HG02852 (cell line): Measurements from ENCODE around the gene NOXO1.
"Not testable (repeated sequence)": the region's sequence is repeated elsewhere in the genome, so short reads cannot be mapped to it uniquely, and the experiment has no call there.

Source experiments
- ATAC-seq: cut with Tn5 transposase; IDR thresholded peaks from one replicate; pipeline ENCODE4 v1.9.1; 2021; ENCODE audit warnings: mild to moderate bottlenecking, moderate library complexity; ENCODE audit not compliant: unreplicated experiment

NOXO1 gene

DNA sequence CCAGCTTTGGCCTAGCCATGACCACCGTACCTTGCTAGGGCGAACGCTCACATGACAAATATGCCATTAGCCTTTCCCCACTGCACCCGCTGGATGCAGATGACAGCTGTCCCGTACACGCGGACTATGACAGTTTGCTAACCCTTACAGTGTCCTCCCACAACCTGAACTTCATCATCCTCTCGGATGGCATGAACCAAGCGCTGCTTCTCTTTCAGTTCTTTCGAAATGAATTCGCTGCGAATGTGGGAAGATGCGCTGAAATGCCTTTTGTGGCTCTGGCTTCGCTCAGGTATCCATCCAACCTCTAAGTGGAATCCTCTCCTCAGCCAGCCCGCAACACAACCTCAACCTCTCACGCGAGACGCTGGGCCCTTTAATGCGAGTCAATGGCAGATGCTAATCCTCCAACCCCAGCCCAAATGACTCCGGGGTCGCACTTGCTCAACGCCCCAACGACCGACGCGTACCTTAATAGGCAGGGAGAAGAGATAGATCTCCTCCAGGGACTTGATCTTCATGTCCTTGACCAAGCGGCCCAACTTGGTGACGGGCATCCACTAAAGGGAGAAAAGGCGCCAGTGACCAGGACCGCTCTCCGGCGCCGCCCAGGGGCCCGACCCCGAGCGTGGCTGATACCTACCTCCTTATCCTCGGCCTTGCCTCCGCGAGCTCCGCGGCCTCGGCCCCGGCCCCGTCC, 17.3 kb downstream of the NOXO1 start:
- ATAC-seq, result peak; percentile 5

DNA sequence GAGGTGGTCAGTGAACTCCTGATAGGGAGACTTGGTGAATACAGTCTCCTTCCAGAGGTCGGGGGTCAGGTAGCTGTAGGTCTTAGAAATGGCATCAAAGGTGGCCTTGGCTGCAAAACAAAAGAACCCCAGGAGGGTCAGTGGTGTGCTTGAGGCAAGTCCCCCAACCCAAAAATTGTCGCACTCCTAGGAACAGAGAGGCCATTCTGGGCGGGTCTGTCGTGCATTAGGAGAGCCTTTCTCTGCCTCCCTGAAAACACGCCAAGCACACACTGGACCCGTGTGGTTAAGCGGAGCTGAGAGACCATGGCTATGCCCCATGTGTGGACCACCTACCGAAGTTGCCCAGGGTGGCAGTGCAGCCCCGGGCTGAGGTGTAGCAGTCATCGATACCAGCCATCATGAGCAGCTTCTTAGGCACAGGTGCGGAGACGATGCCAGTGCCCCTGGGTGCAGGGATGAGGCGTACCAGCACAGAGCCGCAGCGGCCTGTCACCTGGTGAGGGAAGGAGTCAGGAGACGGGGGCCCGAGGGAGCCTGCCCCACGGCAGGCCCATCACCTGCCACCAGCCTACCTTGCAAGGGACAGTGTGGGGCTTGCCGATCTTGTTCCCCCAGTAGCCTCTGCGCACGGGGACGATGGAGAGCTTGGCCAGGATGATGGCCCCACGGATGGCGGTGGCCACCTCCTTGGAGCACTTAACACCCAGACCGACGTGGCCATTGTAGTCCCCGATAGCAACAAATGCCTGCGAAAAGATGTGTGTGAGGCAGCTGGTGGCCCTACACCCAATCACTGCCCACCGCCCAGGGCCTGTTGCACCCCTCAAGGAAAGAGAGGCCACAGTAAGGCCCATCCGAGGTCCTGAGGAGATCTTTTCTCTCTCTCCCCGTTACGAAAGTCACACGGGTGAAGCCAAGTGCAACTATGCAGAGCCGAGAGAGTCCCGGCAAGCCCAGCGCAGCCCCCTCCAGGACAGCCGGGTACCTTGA, 18.8 kb downstream of the NOXO1 start:
- ATAC-seq, result not testable (repeated sequence)

DNA sequence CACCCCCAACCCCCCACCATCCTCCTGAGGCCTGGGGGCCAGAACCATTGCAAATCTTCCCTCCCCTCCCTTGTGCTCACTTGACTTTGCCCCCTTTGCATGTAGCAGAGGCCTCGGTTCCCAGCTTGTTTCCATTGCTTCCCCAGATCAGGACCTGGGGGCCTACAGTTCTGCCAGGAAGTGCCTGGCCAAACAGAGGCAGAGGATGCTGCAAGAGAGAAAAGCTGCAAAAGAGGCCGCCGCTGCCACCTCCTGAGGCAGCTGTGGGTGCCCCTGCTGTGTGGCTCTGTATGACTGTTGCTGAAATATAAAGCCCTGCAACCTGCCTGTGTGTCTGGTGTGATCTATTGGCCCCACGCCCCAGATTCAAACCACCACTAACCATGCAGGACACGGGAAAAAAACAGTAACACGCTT, 19.6 kb downstream of the NOXO1 start:
- ATAC-seq, result no peak

DNA sequence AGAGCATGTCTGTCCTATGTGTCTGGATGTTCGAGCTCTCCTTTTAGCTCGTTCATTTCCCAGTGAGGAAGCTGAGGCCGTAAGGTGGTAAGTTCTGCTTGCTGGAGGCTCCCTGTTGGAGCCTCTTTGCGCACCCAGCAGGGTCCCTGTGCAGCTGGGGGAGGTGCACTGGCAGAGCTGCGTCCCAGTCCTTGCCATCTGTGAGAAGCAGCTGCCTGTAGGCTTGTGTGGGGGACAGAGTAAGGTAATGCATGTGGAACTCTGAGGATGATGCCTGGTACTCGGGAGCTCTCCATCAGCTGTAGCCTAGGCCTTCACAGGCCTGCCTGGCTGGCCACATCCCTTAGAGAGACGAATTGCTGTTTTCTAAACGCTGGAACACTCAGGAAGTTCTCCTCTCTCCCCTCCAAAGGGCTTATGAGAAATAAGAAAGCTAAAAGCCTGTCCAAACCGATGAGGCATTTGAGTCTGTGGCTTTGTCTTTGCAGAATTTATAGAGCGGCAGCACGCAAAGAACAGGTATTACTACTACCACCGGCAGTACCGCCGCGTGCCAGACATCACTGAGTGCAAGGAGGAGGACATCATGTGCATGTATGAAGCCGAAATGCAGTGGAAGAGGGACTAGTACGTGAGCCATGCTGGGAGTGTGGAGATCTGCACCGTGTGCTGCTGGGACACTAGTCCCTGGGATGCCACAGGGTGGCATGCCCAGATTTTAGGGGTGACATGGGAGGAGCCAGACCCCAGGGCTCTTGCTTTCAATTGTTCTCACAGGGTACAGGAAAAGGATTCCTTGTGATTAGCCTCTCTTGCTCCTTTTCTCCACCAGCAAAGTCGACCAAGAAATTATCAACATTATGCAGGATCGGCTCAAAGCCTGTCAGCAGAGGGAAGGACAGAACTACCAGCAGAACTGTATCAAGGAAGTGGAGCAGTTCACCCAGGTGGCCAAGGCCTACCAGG, 20.3 kb downstream of the NOXO1 start:
- ATAC-seq, result no peak

DNA sequence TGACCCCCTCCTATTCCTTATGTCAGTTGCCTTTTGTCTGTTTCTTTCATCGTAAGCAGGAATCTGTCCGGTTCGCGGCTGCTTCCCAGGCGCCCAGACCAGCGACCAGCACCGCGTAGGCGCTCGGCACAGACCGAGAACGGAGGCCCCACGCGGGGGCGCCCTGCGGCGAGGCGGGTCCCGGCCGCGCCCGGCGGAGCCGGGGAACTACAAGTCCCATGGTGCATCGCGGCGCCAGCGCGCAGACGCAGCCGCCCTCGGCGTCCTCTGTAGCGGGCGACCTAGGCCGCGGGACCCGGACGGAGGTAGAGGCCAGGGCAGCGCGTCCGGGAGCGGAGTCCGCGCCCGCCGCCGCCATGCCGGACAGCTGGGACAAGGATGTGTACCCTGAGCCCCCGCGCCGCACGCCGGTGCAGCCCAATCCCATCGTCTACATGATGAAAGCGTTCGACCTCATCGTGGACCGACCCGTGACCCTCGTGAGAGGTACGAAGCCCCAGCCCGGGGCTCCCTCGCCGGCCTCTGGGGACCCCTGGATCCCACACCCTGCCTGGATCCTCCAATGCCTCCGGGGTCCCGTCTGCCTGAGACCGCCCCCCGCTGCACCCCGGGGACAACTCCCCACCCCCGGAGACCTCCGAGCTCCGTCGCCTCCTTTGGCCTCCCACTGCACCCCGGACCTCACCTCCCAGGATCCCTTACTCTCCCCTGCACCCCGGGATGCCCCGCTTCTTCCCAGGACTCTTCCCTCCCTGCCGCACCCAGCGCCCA, 21.8 kb downstream of the NOXO1 start, which contains the start of gene NDUFB10:
Gene NDUFB10, plus strand, starts transcription at position 270 of the 771 bp plus-strand sequence. Its CDS starts 87 bp downstream, at position 357.
- ATAC-seq, result peak; percentile 68

DNA sequence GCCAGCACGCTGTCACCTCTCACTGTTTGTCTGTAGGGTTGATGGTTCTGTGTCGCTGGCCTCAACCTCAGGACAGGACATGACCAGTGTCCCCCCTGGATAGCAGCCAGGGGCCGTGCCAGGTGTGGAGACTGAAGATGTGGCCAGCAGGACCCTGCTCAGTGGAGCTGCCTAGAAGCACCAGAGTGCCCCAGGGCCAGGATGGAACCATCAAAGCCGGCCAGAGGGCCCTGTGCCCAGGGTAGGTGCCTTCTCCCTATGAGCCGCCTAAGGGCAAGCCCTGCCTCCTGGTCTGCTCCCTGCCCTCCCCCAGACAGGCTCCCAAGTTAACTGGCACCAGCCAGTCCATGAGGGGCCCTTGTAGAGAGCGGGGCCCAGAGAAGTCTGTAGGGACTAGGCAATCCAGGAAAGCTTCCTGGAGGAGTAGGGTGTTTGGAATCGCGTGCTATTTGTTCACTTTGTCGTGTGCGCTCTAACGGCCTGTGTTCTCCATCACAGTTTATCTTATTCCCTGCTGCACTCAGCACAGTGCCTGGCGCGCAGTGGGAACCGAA, 22.5 kb downstream of the NOXO1 start:
- no peak for ATAC-seq

DNA sequence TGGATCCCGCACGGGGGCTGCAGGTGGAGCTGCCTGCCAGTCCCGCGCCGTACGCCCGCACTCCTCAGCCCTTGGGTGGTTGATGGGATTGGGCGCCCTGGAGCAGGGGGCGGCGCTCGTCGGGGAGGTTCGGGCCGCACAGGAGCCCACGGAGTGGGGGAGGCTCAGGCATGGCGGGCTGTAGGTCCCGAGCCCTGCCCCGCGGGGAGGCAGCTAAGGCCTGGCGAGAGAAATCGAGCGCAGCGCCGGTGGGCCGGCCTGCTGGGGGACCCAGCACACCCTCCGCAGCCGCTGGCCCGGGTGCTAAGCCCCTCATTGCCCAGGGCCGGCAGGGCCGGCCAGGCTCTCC, 23.2 kb downstream of the NOXO1 start:
- not testable (repeated sequence) for ATAC-seq

DNA sequence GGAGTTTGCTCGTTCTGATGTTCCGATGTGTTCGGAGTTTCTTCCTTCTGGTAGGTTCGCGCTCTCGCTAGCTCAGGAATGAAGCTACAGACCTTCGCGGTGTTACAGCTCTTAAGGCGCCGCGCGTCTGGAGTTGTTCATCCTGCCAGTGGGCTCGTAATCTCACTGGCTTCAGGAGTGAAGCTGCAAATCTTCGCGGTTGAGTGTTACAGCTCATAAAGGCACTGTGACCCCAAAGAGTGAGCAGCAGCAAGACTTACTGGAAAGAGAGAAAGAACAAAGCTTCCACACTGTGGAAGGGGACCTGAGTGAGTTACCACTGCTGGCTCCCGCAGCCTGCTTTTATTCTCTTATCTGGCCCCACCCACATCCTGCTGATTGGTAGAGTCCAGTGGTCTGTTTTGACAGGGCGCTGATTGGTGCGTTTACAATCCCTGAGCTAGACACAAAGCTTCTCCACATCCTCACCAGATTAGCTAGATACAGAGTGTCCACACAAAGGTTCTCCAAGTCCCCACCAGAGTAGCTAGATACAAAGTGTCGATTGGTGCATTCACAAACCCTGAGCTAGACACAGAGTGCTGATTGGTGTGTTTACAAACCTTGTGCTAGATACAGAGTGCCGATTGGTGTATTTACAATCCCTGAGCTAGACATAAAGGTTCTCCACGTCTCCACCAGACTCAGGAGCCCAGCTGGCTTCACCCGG, 23.7 kb downstream of the NOXO1 start:
- not testable (repeated sequence) for ATAC-seq

DNA sequence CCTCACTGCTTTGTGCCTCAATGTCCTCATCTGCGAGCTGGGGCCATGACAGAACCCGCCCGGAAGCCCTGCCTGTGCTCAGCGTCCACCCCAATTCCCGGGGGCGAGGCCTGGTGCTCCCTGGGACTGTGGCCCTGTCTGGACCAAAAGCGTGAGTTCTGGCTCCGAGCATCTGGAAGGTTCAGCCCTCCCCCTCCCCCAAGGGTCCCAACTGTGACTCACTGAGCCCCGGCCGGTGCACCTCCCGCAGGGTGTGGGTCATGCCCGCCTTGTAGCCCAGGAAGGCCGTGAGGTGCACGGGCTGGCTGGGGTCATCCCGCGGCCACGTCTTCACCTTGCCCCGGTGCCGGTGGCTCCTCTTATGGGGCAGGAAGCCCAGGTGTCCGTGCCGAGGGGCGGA, 27.5 kb downstream of the NOXO1 start:
- no peak for ATAC-seq

DNA sequence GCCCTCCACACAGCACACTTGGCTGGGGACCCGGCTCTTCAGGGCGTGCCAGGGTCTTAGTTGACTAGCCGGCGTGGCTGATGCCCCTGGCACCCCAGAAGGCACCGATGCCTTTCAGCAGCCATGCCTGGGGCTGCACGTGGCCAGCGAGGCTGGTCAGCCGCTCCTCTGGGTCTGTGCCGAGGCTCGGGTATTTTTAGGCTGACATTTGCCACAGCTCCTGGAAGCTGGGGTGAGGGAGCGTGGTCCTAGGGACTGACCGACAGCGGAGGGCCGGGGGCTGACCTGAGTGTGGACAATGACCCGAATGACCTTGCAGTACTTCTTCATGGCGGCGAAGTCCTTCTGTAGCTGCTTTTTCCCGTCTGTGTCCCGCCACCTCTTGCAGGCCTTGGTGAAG, 30.7 kb downstream of the NOXO1 start:
- no peak for ATAC-seq

DNA sequence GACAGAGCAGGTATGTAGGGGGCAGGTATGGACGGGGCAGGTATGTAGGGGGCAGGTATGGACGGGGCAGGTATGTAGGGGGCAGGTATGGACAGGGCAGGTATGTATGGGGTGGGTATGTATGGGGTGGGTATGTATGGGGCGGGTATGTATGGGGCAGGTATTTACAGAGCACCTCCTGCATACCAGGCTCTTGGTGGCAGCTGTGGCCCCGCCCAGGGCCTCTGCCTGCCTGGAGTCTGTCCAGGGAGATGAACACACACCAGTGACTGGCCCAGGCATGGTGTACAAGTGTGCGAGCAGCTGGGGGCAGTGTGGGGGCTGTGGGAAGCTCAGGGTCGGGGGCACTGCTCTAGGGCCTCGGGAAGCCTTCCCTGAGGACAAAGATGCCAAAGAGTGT, 31.2 kb downstream of the NOXO1 start:
- no peak for ATAC-seq

DNA sequence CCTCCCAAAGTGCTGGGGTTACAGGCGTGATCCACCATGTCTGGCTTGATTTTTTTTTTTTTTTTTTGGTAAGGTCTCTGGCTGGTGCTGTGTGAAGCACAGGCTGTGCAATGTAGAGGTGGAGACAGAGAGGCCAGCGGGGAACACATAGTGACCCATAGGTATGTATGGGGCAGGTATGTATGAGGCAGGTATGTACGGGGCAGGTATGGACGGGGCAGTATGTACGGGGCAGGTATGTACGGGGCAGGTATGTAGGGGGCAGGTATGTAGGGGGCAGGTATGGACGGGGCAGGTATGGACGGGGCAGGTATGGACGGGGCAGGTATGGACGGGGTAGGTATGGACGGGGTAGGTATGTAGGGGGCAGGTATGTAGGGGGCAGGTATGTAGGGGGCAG, 31.8 kb downstream of the NOXO1 start:
- ATAC-seq, result no peak

DNA sequence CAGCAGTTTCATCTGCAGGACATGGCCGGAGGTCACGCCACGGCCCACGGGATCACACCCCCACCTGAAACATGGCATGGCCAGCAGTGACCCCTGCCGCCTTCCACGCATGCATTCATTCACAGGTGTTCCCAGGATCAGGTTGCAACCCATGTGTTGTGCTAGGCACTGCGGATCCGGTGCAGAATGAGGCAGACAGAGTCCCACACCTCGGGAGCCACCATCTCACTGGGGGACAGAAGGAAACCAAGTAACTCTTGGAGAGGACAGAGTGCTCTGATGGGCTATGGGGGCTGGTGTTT, 33.9 kb downstream of the NOXO1 start:
- ATAC-seq, result no peak

DNA sequence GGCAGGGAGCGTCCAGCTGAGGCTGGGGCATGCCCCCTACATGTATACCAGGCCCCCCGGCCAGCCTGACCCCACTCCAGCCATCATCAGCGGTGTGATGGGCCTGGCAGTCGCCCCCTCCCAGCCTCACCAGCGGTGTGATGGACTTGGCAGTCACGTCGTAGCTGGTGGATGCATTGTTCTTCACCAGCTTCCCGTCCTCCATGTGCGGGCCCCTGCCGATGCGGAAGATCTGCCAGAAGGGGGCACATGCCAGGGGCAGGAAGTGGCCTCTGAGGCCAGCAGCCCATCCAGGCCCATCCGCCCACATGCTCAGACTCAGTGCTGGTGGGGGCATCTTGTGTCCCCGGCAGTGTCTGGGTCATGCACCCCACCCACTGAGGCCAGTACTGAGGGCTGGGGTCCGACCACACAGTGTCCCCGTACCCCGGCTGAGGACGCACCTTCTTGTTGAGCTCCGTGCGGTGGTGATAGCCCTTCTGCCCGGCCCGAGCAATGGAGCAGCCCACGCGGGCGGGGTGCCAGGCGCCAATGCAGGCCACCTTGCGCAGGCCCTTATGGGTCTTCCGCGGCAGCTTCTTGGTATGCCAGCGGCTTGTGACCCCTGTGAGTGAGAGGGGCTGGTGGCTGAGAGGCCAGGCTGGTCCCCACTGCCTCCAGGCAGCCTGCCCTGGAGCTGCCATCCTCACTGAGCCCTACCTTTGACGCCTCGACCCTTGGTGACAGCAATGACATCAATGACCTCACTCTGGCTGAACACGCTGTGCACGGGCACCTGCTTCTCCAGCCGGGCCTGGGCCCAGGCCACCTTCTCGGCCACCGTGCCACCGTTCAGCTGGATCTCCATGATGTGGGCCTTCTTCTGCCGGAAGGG, 34.5 kb downstream of the NOXO1 start:
- ATAC-seq, result no peak

DNA sequence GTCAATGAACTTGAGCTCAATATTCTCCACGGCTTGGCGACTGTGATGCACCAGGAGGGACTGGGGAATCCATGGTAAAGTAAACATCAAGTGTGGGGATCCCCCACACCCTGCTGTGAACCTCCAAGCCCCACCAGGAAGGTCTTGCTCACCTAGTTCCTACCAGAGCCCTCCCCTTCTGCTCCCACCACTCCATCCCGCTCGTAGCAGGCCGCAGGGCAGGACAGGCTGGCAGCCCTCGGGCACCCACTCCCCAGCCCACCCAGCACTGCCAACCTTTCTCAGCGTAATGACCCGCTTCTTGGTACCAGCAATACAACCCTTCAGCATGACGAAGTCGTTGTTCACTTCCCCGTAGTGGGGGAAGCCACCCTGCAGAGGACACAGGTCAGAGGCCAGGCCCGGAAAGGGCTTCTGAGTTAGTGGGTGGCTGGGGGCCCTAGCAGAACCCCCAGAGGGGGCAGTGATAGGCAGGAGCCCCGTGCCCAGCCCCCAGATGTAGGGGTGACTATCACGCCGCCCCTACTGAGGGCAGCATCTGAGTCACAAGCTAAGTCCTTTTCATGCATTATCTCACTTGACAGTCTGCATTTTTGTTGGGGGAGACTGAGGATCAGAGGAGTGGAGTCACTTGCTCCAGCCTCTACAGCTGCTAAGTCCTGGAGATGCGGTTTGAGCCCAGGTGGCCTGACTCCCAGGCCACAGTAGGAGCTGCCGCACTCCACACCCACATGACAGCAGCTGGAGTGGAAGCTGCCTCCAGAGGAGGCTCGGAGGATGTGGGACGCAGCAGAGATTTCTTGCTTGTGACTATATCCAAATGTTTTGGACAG, 35.5 kb downstream of the NOXO1 start:
- no peak for ATAC-seq

DNA sequence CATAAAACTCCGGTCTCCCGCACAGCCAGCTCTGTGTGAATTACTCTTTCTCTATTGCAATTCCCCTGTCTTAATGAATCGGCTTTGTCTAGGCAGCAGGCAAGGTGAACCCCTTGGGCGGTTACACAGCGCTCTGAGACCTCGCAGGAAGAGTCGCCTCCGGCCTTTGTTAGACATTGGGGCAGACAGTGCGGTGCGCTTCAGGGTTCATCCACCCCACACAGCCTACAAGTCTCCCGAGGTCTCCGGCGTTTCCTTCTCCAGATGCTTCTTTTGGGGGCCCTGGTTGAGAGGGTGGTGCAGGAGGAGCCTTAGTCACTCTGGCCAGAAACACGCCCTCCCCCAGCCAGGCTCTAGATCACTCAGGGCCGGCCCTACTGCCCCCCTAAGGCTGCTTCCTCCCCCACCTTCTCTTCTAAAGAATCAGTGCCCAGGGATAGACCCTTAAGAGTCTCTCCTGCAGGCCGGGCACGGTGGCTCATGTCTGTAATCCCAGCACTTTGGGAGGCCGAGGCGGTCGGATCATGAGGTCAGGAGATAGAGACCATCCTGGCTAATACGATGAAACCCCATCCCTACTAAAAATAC, 36.6 kb downstream of the NOXO1 start:
- ATAC-seq, result no peak
